NAMALWA (cell line): ENCODE data around the gene FAM25C.
"Not testable (repeated sequence)": the region's sequence is repeated elsewhere in the genome, so short reads cannot be mapped to it uniquely, and the experiment has no call there.

Experiments
- DNase-seq: peaks from one replicate; pipeline ENCODE4 v3.0.0-alpha.2; 2015; ENCODE audit warnings: low spot score

Gene FAM25C

GRCh38 chr10:47999691-48000090 is at the start of gene FAM25C:
FAM25C (minus strand) TSS chr10:47999791; CDS start chr10:47999765, 26 bp downstream.
- not testable (repeated sequence) for DNase-seq

- DNase-seq, result not testable (repeated sequence)
Measured at GRCh38 chr10:48044557-48044956, 45.0 kb upstream of the FAM25C start.

GRCh38 chr10:48031390-48031789 is 31.8 kb upstream of the FAM25C start:
- not testable (repeated sequence) for DNase-seq

GRCh38 chr10:48002306-48002705 is 2.7 kb upstream of the FAM25C start:
- not testable (repeated sequence) for DNase-seq

GRCh38 chr10:47994045-47994444 is 5.5 kb downstream of the FAM25C start:
- not testable (repeated sequence) for DNase-seq

- not testable (repeated sequence) for DNase-seq
Measured at GRCh38 chr10:47992560-47992959, 7.0 kb downstream of the FAM25C start.

GRCh38 chr10:47991706-47992105 is 7.9 kb downstream of the FAM25C start:
- DNase-seq, result not testable (repeated sequence)

- not testable (repeated sequence) for DNase-seq
Measured at GRCh38 chr10:47990097-47990496, 9.5 kb downstream of the FAM25C start.

- not testable (repeated sequence) for DNase-seq
Measured at GRCh38 chr10:47989542-47989950, 10.0 kb downstream of the FAM25C start.

- DNase-seq, result not testable (repeated sequence)
Measured at GRCh38 chr10:47988718-47989541, 10.7 kb downstream of the FAM25C start.

- not testable (repeated sequence) for DNase-seq
Measured at GRCh38 chr10:47987952-47988351, 11.6 kb downstream of the FAM25C start.

GRCh38 chr10:47986413-47987230 is 13.0 kb downstream of the FAM25C start:
- not testable (repeated sequence) for DNase-seq

- not testable (repeated sequence) for DNase-seq
Measured at GRCh38 chr10:47975409-47975808, 24.2 kb downstream of the FAM25C start.

GRCh38 chr10:47973131-47973530 is 26.5 kb downstream of the FAM25C start:
- DNase-seq, result not testable (repeated sequence)

- not testable (repeated sequence) for DNase-seq
Measured at GRCh38 chr10:47972077-47972476, 27.5 kb downstream of the FAM25C start.

- not testable (repeated sequence) for DNase-seq
Measured at GRCh38 chr10:47971598-47971997, 28.0 kb downstream of the FAM25C start.

GRCh38 chr10:47970047-47970446 is 29.5 kb downstream of the FAM25C start:
- not testable (repeated sequence) for DNase-seq

- not testable (repeated sequence) for DNase-seq
Measured at GRCh38 chr10:47968988-47969387, 30.6 kb downstream of the FAM25C start.

- not testable (repeated sequence) for DNase-seq
Measured at GRCh38 chr10:47964280-47965063, 35.1 kb downstream of the FAM25C start.

- DNase-seq, result not testable (repeated sequence)
Measured at GRCh38 chr10:47962785-47963184, 36.8 kb downstream of the FAM25C start.

GRCh38 chr10:47960699-47961098 is 38.9 kb downstream of the FAM25C start:
- not testable (repeated sequence) for DNase-seq

GRCh38 chr10:47959677-47960076 is 39.9 kb downstream of the FAM25C start:
- not testable (repeated sequence) for DNase-seq
